HEK293 (cell line): ENCODE measurements around the gene NRP2.

Experiments used
- ZBTB1 ChIP-seq: fragments of 450-650 bp; formaldehyde crosslinking; IDR thresholded peaks from 2 replicates; pipeline ENCODE4 v1.5.1; 2016; ENCODE audit warnings: missing biosample characterization, missing genetic modification characterization
- ZNF174 ChIP-seq: fragments of 450-650 bp; formaldehyde crosslinking; IDR thresholded peaks from 2 replicates; pipeline ENCODE4 v1.5.0; 2017; ENCODE audit warnings: missing biosample characterization, mild to moderate bottlenecking, missing genetic modification characterization
- ZNF350 ChIP-seq: fragments of 450-650 bp; formaldehyde crosslinking; IDR thresholded peaks from 2 replicates; pipeline ENCODE4 v1.5.0; 2017; ENCODE audit warnings: missing biosample characterization, mild to moderate bottlenecking, missing genetic modification characterization
- ZNF518A ChIP-seq: fragments of 450-650 bp; formaldehyde crosslinking; conservative IDR thresholded peaks from 2 replicates; pipeline ENCODE4 v1.5.1; 2016; ENCODE audit warnings: low read depth, missing biosample characterization, missing genetic modification characterization
- ZNF639 ChIP-seq: fragments of 450-650 bp; formaldehyde crosslinking; IDR thresholded peaks from 2 replicates; pipeline ENCODE4 v1.5.1; 2016; ENCODE audit warnings: missing biosample characterization, missing genetic modification characterization
- ZNF654 ChIP-seq: fragments of 450-650 bp; formaldehyde crosslinking; IDR thresholded peaks from 2 replicates; pipeline ENCODE4 v1.5.1; 2016; ENCODE audit warnings: low read depth, missing biosample characterization, missing genetic modification characterization

GRCh38 chr2:205703471-205704126, 21.3 kb downstream of the NRP2 start:
- TF ChIP-seq ZNF350 (tag by site-specific recombination), result no peak
- no peak for TF ChIP-seq ZNF518A (tag by site-specific recombination)
- no peak for TF ChIP-seq ZNF654
- no peak for TF ChIP-seq ZNF174 (tag by site-specific recombination)
- no peak for TF ChIP-seq ZNF639 (tag by site-specific recombination)
- TF ChIP-seq ZBTB1 (tag by site-specific recombination), result no peak
